ENCODE results near the gene LGI2.

LGI2 gene

DNA sequence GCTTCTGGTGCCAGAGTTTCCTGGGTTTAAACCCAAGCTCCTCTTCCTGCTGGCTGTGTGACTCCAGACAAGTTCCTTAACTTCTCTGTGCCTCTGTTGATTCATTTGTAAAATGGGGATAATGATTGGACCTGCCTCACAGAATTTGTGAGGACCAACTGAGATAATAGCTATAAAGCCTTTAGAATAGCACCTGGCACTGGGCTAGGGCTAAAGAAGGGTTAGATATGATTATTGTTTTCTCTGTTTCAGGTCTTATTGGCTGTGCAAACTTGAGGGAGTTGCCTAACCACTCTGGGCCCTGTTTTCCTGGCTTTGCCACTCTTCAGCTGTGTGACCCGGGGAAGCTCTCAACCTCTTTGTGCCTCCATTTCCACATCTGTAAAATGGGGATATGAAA, 37.8 kb downstream of the LGI2 start:
- no peak for DNase-seq

DNA sequence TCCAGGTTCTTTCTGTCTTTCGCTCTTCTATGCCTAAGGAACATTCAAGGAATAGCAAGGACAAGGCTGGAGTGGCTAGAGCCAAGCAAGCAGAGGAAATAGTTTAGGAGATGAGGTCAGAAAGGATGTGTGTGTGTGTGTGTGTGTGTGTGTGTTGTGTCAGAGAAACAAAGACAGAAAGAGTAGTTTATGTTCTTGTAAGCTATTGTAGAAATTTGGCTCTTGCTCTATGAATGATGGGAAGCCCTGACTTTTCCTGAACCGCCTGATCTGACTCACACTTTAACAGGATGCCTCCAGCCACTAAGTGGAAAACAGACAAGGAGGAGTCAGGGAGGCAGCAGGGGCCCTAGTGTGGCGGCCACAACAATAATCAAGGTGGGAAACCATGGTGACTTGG, 39.7 kb downstream of the LGI2 start:
- DNase-seq = no peak

GRCh38 chr4:24989327-24989726, 41.4 kb downstream of the LGI2 start:
- DNase-seq = no peak

- DNase-seq = no peak
Observed at GRCh38 chr4:24988776-24989175, 42.0 kb downstream of the LGI2 start.

DNA sequence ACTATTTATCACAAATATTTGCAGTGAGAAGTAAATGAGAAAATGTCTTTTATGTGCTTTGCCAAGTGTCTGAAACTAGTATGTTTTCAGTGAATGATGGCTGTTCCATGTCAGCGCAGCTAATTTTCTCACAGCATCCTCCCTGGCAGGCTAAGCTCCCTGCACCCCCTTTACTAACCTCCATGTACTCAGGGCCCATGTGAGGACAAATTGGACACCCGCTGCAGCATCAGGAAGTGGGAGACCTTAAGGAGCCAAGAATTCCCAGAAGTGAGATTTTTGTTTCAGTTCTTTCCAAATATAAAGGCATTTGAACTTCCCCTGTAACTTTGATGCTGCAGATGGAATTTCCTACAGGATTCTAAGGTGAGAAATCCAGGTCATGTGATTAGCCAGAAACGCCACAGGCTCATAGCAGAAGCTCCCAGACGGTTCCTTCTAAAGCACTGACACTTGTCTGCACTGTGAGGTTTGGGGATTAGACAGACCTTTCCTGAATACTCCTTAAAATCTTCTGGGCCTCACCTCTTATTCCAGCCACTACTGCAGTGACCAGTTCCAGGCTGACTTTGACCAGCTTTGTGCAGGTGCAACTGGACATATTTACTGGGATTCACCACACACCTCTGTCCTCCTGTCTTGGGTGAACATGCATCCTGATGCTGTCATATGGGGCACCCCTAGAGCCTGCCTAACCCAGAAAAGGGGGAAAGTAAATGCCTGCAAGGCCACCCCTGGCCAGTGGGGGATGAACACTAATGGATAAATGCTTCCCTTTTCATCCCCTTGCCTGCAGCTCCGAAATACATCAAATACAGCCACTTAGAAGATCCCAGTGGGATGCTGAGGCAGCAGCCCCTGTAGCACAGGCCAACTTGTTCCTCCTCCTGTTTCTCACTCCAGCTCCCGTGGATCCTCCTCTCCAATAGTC, 45.9 kb downstream of the LGI2 start:
- DNase-seq = no peak

DNA sequence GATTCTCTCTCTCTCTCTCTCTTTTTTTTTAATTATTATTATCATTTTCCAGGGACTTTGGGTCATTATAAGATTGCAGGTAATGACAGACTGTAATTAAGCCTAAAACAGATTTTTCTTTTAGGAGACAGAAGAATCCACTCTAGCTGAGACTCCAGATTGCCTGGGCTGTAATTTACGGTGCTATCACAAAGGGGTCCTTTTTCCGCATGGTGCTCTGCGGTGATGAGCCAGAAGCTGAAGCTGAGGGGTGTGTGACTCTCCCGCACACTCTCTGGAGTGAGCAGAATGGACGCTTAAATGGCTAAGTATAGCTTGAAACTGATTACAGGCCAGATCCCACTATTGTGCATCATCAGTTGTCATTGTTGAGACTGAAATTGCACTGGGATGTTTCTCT, 50.0 kb downstream of the LGI2 start:
- no peak for DNase-seq

DNA sequence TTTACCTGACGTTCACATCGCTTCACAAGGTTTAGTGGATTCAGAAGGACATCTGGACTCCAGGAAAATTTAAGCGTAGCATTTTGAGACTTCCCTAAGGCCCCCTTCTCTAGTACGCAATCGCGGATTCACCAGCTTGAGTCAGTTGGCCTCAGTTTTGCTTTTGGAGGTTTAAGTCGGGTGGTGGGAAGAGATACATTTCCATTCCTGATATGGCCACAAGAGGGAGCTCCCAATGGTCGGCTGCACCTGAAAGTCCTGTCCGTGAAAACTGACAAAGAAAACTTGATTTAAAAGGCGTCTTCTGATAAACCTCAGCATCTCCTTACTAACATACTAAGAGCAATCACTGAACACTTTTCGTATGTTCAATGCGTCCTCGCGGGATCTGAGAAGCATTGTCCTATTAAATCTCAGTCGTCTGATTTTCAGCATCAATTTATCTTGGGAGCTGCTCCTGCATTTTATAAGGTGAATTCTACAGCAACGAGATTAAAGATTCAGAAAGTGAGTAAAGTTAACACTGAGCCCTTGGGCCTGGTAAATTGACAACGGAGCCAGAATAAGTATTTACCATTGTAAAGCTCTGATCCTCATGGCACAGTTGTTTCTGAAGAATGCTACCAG, 50.6 kb downstream of the LGI2 start:
- peak; percentile 38 for DNase-seq

DNA sequence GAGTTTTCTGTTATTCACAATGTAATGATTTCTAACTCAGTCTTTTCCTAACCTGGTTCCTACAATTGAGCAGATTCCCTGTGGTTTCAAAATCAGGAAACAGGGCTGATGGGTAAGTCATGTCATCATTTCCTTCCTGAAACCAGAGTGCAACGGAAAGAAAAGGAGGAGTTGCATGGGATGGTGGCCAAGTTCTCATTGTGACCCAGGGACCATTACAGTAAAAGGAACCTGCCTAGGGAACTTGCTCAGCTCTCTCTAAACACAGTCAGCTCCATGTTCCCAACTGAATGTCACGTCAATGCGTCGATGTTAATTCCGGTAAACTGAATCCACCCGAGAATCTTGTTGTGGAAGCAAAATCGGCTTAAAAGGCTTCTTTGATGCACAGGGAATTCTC, 51.2 kb downstream of the LGI2 start:
- DNase-seq = peak; percentile 4

- no peak for DNase-seq
Observed at GRCh38 chr4:24978291-24979075, 52.3 kb downstream of the LGI2 start.

- no peak for DNase-seq
Observed at GRCh38 chr4:24975510-24975909, 55.2 kb downstream of the LGI2 start.

DNA sequence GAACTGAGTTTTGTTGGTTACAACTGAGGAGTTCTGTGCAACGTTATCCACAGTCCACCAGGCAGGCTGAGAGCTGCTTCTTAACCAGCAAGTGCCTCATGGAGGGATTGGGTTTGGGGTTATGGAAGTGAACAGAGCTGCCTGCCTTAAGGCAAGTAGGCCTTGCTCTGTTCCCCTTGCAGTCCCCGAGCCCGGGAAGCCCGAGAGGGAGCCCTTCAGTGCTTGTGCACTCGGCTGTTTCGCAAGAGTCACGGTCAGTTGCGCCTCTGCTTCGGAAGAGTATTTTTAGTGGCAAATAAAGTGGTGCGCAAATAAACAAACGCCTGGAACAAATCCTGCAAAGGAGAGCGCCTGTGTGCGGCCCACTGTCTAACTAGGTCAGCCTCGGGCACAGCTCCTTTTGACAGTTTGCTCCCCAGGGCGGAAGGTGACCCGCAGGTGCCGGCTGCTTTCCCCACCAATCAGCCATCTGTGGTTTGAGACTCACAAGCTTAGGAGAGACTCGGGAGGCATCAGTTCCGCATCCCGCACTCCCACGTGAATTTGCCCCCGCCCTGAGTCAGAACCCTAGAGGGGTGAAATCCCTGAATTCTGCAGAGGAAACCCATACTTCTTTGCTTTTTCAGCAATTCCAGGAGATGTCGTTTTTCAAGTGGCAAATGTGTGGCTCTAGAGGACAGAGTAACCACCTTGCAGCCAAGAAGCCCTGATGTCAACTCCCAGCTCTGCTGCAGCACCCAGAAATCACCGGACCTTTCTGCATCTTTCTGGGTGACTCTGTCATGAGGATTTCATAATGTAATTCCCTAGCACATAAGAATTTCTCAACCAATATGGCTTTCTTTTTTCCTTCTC, 56.8 kb downstream of the LGI2 start:
- peak; percentile 26 for DNase-seq

DNA sequence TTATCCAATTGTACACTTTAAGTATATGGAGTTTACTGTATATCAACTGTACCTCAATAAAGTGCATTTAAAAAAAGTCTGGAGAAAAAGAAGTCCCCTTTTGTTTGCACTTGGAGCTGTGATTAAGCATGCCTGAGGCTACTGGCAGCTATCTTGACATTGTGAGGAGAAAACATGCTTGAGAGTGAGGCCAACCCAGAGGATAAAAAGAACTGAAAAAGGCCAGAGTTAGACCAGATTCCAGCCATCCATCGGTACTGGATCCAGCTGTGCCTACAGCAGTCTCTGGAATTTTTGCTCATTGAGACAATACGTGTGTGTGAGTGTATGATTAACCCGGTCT, 57.4 kb downstream of the LGI2 start:
- no peak for DNase-seq

DNA sequence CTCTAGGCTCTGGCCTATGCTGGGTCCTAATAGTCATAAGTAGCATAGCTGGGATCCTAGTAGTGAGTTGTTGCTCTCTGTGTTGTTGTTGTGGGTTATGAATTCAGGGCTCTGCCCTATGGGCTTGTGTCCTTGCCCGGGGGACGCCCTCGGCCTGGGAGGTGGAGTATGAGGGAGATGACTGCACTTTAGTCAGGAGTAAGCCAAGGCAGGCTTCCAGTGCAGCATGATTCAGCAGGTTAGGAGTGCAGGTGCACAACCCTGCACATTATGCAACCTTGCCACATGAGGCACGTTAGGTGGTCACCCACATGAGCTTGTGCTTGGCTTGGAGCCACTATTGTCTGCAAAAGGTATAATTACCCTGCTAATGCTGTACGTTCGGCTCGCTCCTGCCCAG, 59.6 kb downstream of the LGI2 start:
- no peak for DNase-seq

DNA sequence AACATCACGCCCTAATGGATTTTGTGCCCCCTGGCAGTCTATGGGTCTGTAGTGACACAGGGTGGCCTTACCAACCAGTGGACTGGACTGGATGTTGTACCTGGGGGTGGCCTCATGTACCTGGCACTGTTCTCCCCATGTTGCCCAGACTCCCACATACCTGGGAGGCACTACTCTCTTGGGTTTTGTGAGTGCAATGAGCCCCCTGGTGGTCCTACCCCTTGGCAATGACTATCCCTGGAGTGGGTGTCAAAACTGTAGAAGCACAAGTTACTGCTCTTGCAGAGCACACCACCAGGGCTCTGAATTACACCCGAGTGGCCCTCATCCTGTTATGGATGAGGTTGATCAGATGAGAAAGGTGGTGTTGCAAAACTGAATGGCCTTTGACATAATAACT, 60.1 kb downstream of the LGI2 start:
- DNase-seq = no peak

DNA sequence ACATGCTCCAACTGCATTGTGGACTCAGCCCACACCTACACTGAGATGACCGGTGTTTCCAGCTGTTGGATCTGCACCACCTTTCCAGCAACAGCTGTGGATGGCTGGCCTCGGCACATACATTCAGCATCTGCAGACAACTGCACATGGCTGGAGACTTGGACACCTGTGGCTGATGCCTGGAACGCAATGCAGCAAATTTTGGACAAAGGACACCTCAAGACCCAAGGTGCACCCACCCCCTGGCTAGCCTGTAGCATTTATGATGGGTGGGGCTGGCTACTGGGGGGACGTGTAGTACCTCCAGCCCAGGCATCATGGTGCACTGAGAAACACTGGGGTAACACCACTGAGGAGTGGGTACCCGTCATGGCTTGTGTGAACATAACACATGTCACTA, 60.6 kb downstream of the LGI2 start:
- DNase-seq = no peak

GRCh38 chr4:24969486-24969885, 61.3 kb downstream of the LGI2 start:
- DNase-seq = no peak

DNA sequence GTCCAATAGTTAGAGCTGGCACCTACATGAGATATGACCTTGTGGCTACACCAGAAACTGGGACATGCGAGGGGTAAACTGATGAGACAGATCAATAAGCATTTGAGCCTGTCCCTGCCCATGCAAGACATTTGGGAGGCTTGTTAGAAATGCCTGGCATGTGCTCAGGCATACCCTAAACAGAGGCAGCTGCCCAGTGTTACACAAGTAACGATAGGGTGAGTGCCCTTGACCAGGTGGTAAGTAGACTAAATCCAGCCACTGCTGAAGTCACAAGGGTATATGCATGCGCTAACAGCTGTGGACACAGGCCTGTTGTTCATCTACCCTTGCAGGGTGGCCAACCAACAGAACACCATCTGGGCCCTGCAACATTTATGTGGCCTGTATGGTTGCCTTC, 61.8 kb downstream of the LGI2 start:
- DNase-seq = no peak

DNA sequence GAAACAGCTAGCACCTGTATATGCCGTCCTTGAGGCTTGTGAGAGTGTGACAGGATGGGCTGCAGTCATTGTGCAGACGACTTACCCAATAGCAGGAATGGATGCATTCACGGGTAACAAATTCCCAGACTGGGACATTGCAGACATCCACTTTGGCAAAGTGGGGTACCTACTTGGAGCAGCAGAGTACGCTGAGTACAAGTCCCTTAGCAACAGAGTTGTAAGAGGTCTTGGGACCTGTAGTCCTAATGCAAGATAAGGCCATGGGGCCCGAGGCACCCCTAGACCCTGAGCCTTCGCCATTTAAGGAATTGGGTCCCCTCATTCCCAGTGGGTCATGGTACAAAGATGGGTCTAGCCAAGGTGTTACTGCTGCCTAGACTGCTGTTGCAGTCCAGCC, 62.5 kb downstream of the LGI2 start:
- no peak for DNase-seq

GRCh38 chr4:24967346-24967745, 63.4 kb downstream of the LGI2 start:
- no peak for DNase-seq

GRCh38 chr4:24966076-24966475, 64.7 kb downstream of the LGI2 start:
- no peak for DNase-seq

DNA sequence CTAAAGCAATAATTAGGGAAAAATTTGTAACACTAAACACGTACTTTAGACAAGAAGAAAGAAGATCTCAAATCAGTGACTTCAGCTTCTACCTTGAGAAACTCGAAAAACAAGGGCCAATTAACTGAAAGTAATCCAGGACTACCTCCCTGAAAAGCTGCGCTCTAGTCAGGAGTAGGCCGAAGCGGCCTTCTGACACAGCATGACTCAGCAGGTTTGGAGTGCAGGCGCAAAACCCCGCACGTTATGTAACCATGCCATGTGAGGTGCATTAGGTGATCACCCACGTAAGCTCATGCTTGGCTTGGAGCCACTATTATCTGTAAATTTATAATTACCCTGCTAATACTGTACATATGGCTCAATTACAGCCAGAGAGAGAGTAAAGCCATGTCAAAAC, 65.1 kb downstream of the LGI2 start:
- DNase-seq = no peak

DNA sequence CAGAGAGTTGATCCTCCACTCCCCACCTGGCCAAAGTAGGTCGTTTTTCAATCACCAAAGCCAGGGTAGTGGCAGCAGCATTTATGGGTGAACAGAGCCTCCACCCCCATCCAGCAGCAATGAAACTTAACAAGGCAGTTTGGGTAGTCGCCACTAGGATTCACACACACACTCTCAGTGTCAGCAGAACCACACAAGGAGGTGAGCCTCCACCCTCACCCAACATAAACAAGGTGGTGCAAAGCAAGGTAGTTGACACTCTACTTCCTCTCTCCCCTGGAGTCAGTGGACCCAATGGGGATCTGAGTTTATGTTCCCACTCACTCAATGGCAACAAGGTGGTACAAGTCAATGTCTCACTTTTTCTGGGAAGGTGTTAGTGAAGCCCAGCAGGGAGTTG, 67.5 kb downstream of the LGI2 start:
- no peak for DNase-seq

DNA sequence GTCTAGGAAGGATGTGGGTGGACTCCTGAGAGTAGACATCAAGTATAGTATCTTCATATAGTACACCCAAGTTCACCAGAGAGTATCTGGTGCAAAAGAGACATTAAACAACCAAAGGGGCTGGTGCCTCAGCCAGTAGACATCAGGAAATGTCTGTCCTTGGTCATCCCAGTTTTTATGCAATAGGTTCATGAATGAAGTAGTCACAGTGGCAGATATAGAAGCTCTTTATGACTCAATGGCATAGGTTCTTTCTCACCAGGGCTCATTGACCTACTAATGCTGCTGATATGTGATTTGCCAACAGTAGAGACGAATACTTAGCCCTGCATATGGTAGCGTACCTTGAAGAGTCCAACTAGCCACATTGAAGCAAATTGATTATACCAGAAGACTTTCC, 72.9 kb downstream of the LGI2 start:
- DNase-seq = no peak

Measured in NCI-H2029 treated with DMSO at 0.1 percent for 48 hours (cell line).